Thymus (tissue), 11 donors: Measurements from ENCODE around the gene PTH1R. TPM values are rescaled to one million over a fixed set of nuclear protein-coding genes. Genes with fewer than 3 reads are reported as not detected.
A peak's percentile ranks its signal among the peaks of the same experiment; 100 is the strongest.

ENCODE experiments used
- DNase-seq, 9 donors: peaks; one replicate each; pipeline ENCODE4 v3.0.0-alpha.2; 2013; ENCODE audit warnings: low spot score in 9 of 9, low read depth in 6 of 9, missing footprints in 1 of 9
- H3K27ac ChIP-seq, 2 donors: one replicate each; pipeline ENCODE4 v1.5.1; 2013; ENCODE audit warnings: control low read depth in 1 of 2, low read depth in 1 of 2, low read length in 1 of 2, mild to moderate bottlenecking in 1 of 2, moderate library complexity in 1 of 2
- H3K27me3 ChIP-seq, 2 donors: one replicate each; pipeline ENCODE4 v1.5.1; 2013; ENCODE audit warnings: low read length in 1 of 2; ENCODE audit not compliant: control insufficient read depth in 2 of 2, insufficient read depth in 1 of 2
- H3K36me3 ChIP-seq, 2 donors: one replicate each; pipeline ENCODE4 v1.5.1; 2013; ENCODE audit warnings: low read length in 1 of 2, mild to moderate bottlenecking in 1 of 2, moderate library complexity in 1 of 2; ENCODE audit not compliant: control insufficient read depth in 2 of 2, insufficient read depth in 2 of 2
- H3K4me1 ChIP-seq, 2 donors: one replicate each; pipeline ENCODE4 v1.5.1; 2013; ENCODE audit warnings: low read length in 2 of 2; ENCODE audit not compliant: control insufficient read depth in 2 of 2, insufficient read depth in 2 of 2
- H3K4me3 ChIP-seq, 2 donors: one replicate each; pipeline ENCODE4 v1.5.1; 2013; ENCODE audit warnings: low read length in 2 of 2, control low read depth in 1 of 2, mild to moderate bottlenecking in 1 of 2
- H3K9me3 ChIP-seq, 2 donors: one replicate each; pipeline ENCODE4 v1.5.1; 2013; ENCODE audit warnings: low read length in 1 of 2, mild to moderate bottlenecking in 1 of 2; ENCODE audit not compliant: control insufficient read depth in 2 of 2, insufficient read depth in 1 of 2
- WGBS: extraction: QIAGEN DNeasy Blood & Tissue Kit; methylation state at CpG from one replicate; pipeline ENCODE4 v1.1.7; 2013; 5-methylcytosine and 5-hydroxymethylcytosine counted together
- polyA plus RNA-seq: library from polyadenylated mRNA; stranded (reverse); fragments of 200-250 nt; gene quantifications from one replicate; pipeline ENCODE4 v1.2.3, GENCODE V29; 2013
- total RNA-seq: library from RNA; stranded (reverse); fragments of 120-200 nt; gene quantifications from one replicate; pipeline ENCODE4 v1.2.4, GENCODE V29; 2013
- donor health status: healthy.

The PTH1R gene
- total and polyA plus RNA-seq, 2 donors = 0.80 to 6.9 TPM

GRCh38 chr3:46930166-46930944 is 52.8 kb downstream of the PTH1R start:
- 81% methylated on average over 9 of the region's 9 CpGs for WGBS
- Histone ChIP-seq H3K27ac (peak overlapping the region in 1 of 2 donors; percentile 34), H3K4me3 (no peak overlapping the region), H3K36me3 (peaks cover 42 to 58% of the 10 kb centered on the region in 2 donors), H3K4me1 (peaks cover 23 to 65% of the 10 kb centered on the region in 2 donors), H3K9me3 (peaks cover 0 to 17% of the 10 kb centered on the region in 2 donors), H3K27me3 (no peaks in the 10 kb centered on the region)
- no peak for DNase-seq

GRCh38 chr3:46930945-46931403 is 53.5 kb downstream of the PTH1R start:
- Histone ChIP-seq H3K4me3 (no peak overlapping the region), H3K36me3 (peaks cover 38 to 57% of the 10 kb centered on the region in 2 donors), H3K9me3 (peaks cover 0 to 14% of the 10 kb centered on the region in 2 donors), H3K27me3 (no peaks in the 10 kb centered on the region), H3K27ac (peak overlapping the region; percentile 10 to 20), H3K4me1 (peaks cover 23 to 59% of the 10 kb centered on the region in 2 donors)
- DNase-seq = no peak
- 86% methylated on average over 3 of the region's 3 CpGs for WGBS

- 77% methylated on average over 6 of the region's 6 CpGs for WGBS
- peak overlapping the region; percentile 10 to 25 for H3K27ac ChIP-seq
- no peak overlapping the region for H3K4me3 ChIP-seq
- H3K9me3 ChIP-seq = peaks cover 0 to 14% of the 10 kb centered on the region in 2 donors
- H3K27me3 ChIP-seq = no peaks in the 10 kb centered on the region
- no peak for DNase-seq
- peaks cover 15 to 51% of the 10 kb centered on the region in 2 donors for H3K4me1 ChIP-seq
- H3K36me3 ChIP-seq = peaks cover 41 to 61% of the 10 kb centered on the region in 2 donors
Measured at GRCh38 chr3:46931631-46932331, 54.3 kb downstream of the PTH1R start.

- H3K36me3 ChIP-seq = peaks cover 48 to 66% of the 10 kb centered on the region in 2 donors
- DNase-seq = no peak
- H3K9me3 ChIP-seq = peaks cover 0 to 12% of the 10 kb centered on the region in 2 donors
- H3K4me3 ChIP-seq = no peak overlapping the region
- peak overlapping the region in 1 of 2 donors; percentile 36 for H3K27ac ChIP-seq
- WGBS = 87% methylated on average over 7 of the region's 7 CpGs
- H3K27me3 ChIP-seq = no peaks in the 10 kb centered on the region
- peaks cover 11 to 43% of the 10 kb centered on the region in 2 donors for H3K4me1 ChIP-seq
Measured at GRCh38 chr3:46932455-46933225, 55.1 kb downstream of the PTH1R start.

- Histone ChIP-seq H3K9me3 (peaks cover 0 to 6% of the 10 kb centered on the region in 2 donors), H3K36me3 (peaks cover 50 to 67% of the 10 kb centered on the region in 2 donors), H3K27ac (no peak overlapping the region), H3K4me3 (no peak overlapping the region), H3K4me1 (peaks cover 11 to 39% of the 10 kb centered on the region in 2 donors), H3K27me3 (no peaks in the 10 kb centered on the region)
- no peak for DNase-seq
- 88% methylated on average over 6 of the region's 6 CpGs for WGBS
Measured at GRCh38 chr3:46933261-46933660, 55.7 kb downstream of the PTH1R start.

- WGBS = 97% methylated on average over 2 of the region's 2 CpGs
- Histone ChIP-seq H3K27ac (peak overlapping the region in 1 of 2 donors; percentile 8), H3K27me3 (no peaks in the 10 kb centered on the region), H3K4me1 (peaks cover 11 to 46% of the 10 kb centered on the region in 2 donors), H3K36me3 (peaks cover 57 to 70% of the 10 kb centered on the region in 2 donors), H3K9me3 (peaks cover 0 to 3% of the 10 kb centered on the region in 2 donors), H3K4me3 (no peak overlapping the region)
- no peak for DNase-seq
Measured at GRCh38 chr3:46934072-46934471, 56.6 kb downstream of the PTH1R start.

GRCh38 chr3:46934498-46935167 is 57.1 kb downstream of the PTH1R start:
- no peaks in the 10 kb centered on the region for H3K27me3 ChIP-seq
- peaks cover 59 to 70% of the 10 kb centered on the region in 2 donors for H3K36me3 ChIP-seq
- H3K27ac ChIP-seq = peak overlapping the region in 1 of 2 donors; percentile 8
- H3K4me1 ChIP-seq = peaks cover 11 to 52% of the 10 kb centered on the region in 2 donors
- no peaks in the 10 kb centered on the region for H3K9me3 ChIP-seq
- no peak overlapping the region for H3K4me3 ChIP-seq
- 93% methylated on average over 8 of the region's 8 CpGs for WGBS
- no peak for DNase-seq

- H3K27ac ChIP-seq = no peak overlapping the region
- peaks cover 66 to 77% of the 10 kb centered on the region in 2 donors for H3K36me3 ChIP-seq
- no peaks in the 10 kb centered on the region for H3K27me3 ChIP-seq
- WGBS = 96% methylated on average over 7 of the region's 7 CpGs
- H3K4me3 ChIP-seq = no peak overlapping the region
- DNase-seq = no peak
- peaks cover 11 to 56% of the 10 kb centered on the region in 2 donors for H3K4me1 ChIP-seq
- no peaks in the 10 kb centered on the region for H3K9me3 ChIP-seq
Measured at GRCh38 chr3:46935168-46935858, 57.8 kb downstream of the PTH1R start.
